ENCODE data around the gene SLC35F5. TPM values are rescaled to one million over a fixed set of nuclear protein-coding genes. Genes with fewer than 3 reads are reported as not detected.

SLC35F5 gene
- total and polyA plus RNA-seq, 10 of the 15 experiments (the other 5 are each of a cell fraction or from before 2014, with no cell fraction given): 1.8 to 31.3 (median 16.5) TPM

DNA sequence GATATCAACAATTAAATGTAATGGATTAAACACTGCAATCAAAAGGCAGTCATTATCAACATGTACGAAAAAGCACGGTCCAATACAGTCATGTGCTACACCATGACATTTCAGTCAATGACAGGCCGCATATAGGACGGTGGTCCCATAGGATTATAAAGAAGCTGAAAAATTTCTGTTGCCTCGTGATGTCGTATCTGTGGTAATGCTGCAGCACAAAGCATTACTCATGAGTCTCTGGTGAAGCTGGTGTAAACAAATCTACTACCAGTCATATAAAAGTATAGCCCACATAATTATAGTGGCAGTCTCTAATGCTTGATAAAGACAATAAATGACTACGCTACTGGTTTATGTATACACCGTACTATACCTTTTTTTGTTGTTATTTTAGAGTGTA, 71.0 kb downstream of the SLC35F5 start (continued):
- TF ChIP-seq, protein P1, sequence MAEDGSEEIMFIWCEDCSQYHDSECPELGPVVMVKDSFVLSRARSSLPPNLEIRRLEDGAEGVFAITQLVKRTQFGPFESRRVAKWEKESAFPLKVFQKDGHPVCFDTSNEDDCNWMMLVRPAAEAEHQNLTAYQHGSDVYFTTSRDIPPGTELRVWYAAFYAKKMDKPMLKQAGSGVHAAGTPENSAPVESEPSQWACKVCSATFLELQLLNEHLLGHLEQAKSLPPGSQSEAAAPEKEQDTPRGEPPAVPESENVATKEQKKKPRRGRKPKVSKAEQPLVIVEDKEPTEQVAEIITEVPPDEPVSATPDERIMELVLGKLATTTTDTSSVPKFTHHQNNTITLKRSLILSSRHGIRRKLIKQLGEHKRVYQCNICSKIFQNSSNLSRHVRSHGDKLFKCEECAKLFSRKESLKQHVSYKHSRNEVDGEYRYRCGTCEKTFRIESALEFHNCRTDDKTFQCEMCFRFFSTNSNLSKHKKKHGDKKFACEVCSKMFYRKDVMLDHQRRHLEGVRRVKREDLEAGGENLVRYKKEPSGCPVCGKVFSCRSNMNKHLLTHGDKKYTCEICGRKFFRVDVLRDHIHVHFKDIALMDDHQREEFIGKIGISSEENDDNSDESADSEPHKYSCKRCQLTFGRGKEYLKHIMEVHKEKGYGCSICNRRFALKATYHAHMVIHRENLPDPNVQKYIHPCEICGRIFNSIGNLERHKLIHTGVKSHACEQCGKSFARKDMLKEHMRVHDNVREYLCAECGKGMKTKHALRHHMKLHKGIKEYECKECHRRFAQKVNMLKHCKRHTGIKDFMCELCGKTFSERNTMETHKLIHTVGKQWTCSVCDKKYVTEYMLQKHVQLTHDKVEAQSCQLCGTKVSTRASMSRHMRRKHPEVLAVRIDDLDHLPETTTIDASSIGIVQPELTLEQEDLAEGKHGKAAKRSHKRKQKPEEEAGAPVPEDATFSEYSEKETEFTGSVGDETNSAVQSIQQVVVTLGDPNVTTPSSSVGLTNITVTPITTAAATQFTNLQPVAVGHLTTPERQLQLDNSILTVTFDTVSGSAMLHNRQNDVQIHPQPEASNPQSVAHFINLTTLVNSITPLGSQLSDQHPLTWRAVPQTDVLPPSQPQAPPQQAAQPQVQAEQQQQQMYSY (CRISPR knock-in tag; IDR thresholded peaks at IDR 0.05): no peak
- TF ChIP-seq ZSCAN29 (IDR thresholded peaks at IDR 0.05): no peak
- TF ChIP-seq PML (IDR thresholded peaks at IDR 0.05; ENCODE audit: low read length): no peak
- no peak for TF ChIP-seq NRF1 (conservative IDR thresholded peaks at IDR 0.05; ENCODE audit: low read depth, low read length)
- TF ChIP-seq HDAC2 (IDR thresholded peaks at IDR 0.05): no peak
- no peak for TF ChIP-seq RELA (IDR thresholded peaks at IDR 0.05; ENCODE audit: borderline replicate concordance, partially characterized antibody)
- no peak for TF ChIP-seq CHD2 (IDR thresholded peaks at IDR 0.05; ENCODE audit: borderline replicate concordance, low read depth, low read length)
- TF ChIP-seq, protein P2, sequence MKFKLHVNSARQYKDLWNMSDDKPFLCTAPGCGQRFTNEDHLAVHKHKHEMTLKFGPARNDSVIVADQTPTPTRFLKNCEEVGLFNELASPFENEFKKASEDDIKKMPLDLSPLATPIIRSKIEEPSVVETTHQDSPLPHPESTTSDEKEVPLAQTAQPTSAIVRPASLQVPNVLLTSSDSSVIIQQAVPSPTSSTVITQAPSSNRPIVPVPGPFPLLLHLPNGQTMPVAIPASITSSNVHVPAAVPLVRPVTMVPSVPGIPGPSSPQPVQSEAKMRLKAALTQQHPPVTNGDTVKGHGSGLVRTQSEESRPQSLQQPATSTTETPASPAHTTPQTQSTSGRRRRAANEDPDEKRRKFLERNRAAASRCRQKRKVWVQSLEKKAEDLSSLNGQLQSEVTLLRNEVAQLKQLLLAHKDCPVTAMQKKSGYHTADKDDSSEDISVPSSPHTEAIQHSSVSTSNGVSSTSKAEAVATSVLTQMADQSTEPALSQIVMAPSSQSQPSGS (IDR thresholded peaks at IDR 0.05; ENCODE audit: low read length): no peak
- TF ChIP-seq, protein P3, sequence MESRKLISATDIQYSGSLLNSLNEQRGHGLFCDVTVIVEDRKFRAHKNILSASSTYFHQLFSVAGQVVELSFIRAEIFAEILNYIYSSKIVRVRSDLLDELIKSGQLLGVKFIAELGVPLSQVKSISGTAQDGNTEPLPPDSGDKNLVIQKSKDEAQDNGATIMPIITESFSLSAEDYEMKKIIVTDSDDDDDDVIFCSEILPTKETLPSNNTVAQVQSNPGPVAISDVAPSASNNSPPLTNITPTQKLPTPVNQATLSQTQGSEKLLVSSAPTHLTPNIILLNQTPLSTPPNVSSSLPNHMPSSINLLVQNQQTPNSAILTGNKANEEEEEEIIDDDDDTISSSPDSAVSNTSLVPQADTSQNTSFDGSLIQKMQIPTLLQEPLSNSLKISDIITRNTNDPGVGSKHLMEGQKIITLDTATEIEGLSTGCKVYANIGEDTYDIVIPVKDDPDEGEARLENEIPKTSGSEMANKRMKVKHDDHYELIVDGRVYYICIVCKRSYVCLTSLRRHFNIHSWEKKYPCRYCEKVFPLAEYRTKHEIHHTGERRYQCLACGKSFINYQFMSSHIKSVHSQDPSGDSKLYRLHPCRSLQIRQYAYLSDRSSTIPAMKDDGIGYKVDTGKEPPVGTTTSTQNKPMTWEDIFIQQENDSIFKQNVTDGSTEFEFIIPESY (IDR thresholded peaks at IDR 0.05): no peak
- TF ChIP-seq EP300 (IDR thresholded peaks at IDR 0.05; ENCODE audit: borderline replicate concordance in 1 of 2, control insufficient read depth in 1 of 2, low read depth in 2 of 2, low read length in 2 of 2): no peak
- no peak for TF ChIP-seq POU2F2 (IDR thresholded peaks at IDR 0.05; ENCODE audit: borderline replicate concordance, low read depth, low read length)
- TF ChIP-seq TARDBP (IDR thresholded peaks at IDR 0.05; ENCODE audit: borderline replicate concordance): no peak

Data from GM12878 (cell line).